WTC11 (cell line): Measurements from ENCODE around the gene NUDT14. TPM values are rescaled to one million over a fixed set of nuclear protein-coding genes. Genes with fewer than 3 reads are reported as not detected.

Experiments used
- ATAC-seq: fragments of 200-7000 bp; cut with Tn5 transposase; 2 replicates; pipeline ENCODE4 v1.10.0; 2021; ENCODE audit warnings: mild to moderate bottlenecking, moderate library complexity
- CTCF ChIA-PET: fragments of 300-600 bp; sonication (Branson Sonifier 250); formaldehyde crosslinking; loops from one replicate; lab custom pipeline; 2021; ENCODE audit warnings: antibody characterized with exemption; lab: Charles Lee
- POLR2A ChIA-PET: fragments of 350-600 bp; sonication (Branson Sonifier 250); formaldehyde crosslinking; loops from one replicate; lab custom pipeline; 2021; ENCODE audit warnings: antibody characterized with exemption; lab: Charles Lee
- DNase-seq: peaks from one replicate; pipeline ENCODE4 v3.0.0; 2021; ENCODE audit warnings: low spot score
- H3K27ac Mint-ChIP-seq: 2 replicates; pipeline ENCODE4 v1.8.0; 2021; ENCODE audit warnings: mixed read lengths
- H3K27me3 Mint-ChIP-seq: 2 replicates; pipeline ENCODE4 v1.8.0; 2021; ENCODE audit warnings: low read depth, mild to moderate bottlenecking, moderate library complexity, mixed read lengths
- H3K36me3 Mint-ChIP-seq: 2 replicates; pipeline ENCODE4 v1.8.0; 2021; ENCODE audit warnings: mixed read lengths
- H3K4me1 Mint-ChIP-seq: 2 replicates; pipeline ENCODE4 v1.8.0; 2022; ENCODE audit warnings: mixed read lengths
- H3K4me3 Mint-ChIP-seq: 2 replicates; pipeline ENCODE4 v1.8.0; 2021; ENCODE audit warnings: mild to moderate bottlenecking, moderate library complexity, mixed read lengths
- H3K9me3 Mint-ChIP-seq: 2 replicates; pipeline ENCODE4 v1.8.0; 2021; ENCODE audit warnings: mixed read lengths
- E2F4 ChIP-seq: sonication (generic); formaldehyde crosslinking; IDR thresholded peaks from 2 replicates; pipeline ENCODE4 v1.8.1; 2022; ENCODE audit warnings: low read depth, mild to moderate bottlenecking, moderate library complexity, missing genetic modification reagents, borderline replicate concordance
- ELF4 ChIP-seq: sonication (generic); formaldehyde crosslinking; IDR thresholded peaks from 2 replicates; pipeline ENCODE4 v1.8.1; 2022; ENCODE audit warnings: low read depth, mild to moderate bottlenecking, moderate library complexity, missing genetic modification reagents
- EMX1 ChIP-seq: fragments of 250-450 bp; sonication (Bioruptor Pico); IDR thresholded peaks from 2 replicates; pipeline ENCODE4 v1.8.0; 2021; ENCODE audit warnings: mild to moderate bottlenecking
- ESRRA ChIP-seq: sonication (generic); formaldehyde crosslinking; IDR thresholded peaks from 2 replicates; pipeline ENCODE4 v1.8.1; 2022; ENCODE audit warnings: mild to moderate bottlenecking, missing genetic modification reagents, borderline replicate concordance
- FOXK1 ChIP-seq: sonication (generic); formaldehyde crosslinking; IDR thresholded peaks from 2 replicates; pipeline ENCODE4 v1.8.0; 2022; ENCODE audit warnings: mild to moderate bottlenecking, moderate library complexity, missing genetic modification reagents
- HMGXB4 ChIP-seq: sonication (generic); formaldehyde crosslinking; IDR thresholded peaks from 2 replicates; pipeline ENCODE4 v1.8.1; 2023; ENCODE audit warnings: mild to moderate bottlenecking, moderate library complexity, missing genetic modification reagents
- JAZF1 ChIP-seq: fragments of 250-450 bp; sonication (Bioruptor Pico); IDR thresholded peaks from 2 replicates; pipeline ENCODE4 v1.9.0; 2021; ENCODE audit warnings: moderate library complexity, mild to moderate bottlenecking, inconsistent platforms
- NR2C2 ChIP-seq: sonication (generic); formaldehyde crosslinking; IDR thresholded peaks from 2 replicates; pipeline ENCODE4 v1.8.0; 2022; ENCODE audit warnings: mild to moderate bottlenecking, missing genetic modification reagents
- PRRX2 ChIP-seq: fragments of 250-450 bp; sonication (Bioruptor Pico); IDR thresholded peaks from 2 replicates; pipeline ENCODE4 v1.8.0; 2021; ENCODE audit warnings: mild to moderate bottlenecking
- ZBTB21 ChIP-seq: sonication (generic); formaldehyde crosslinking; IDR thresholded peaks from 2 replicates; pipeline ENCODE4 v1.8.1; 2023; ENCODE audit warnings: mild to moderate bottlenecking, missing genetic modification reagents, borderline replicate concordance
- ZBTB43 ChIP-seq: sonication (generic); formaldehyde crosslinking; IDR thresholded peaks from 2 replicates; pipeline ENCODE4 v1.8.1; 2023; ENCODE audit warnings: mild to moderate bottlenecking, missing genetic modification reagents
- ZMAT4 ChIP-seq: fragments of 250-450 bp; sonication (Bioruptor Pico); IDR thresholded peaks from 2 replicates; pipeline ENCODE4 v1.9.0; 2021; ENCODE audit warnings: mild to moderate bottlenecking
- ZNF219 ChIP-seq: sonication (generic); formaldehyde crosslinking; IDR thresholded peaks from 2 replicates; pipeline ENCODE4 v1.8.0; 2023; ENCODE audit warnings: missing genetic modification reagents, mild to moderate bottlenecking, borderline replicate concordance
- ZNF232 ChIP-seq: sonication (generic); formaldehyde crosslinking; IDR thresholded peaks from 2 replicates; pipeline ENCODE4 v1.8.0; 2022; ENCODE audit warnings: mild to moderate bottlenecking, missing genetic modification reagents
- ZNF423 ChIP-seq: fragments of 250-450 bp; sonication (Bioruptor Pico); IDR thresholded peaks from 2 replicates; pipeline ENCODE4 v2.1.2; 2022; ENCODE audit warnings: mild to moderate bottlenecking, moderate library complexity
- total RNA-seq: library from RNA; stranded (reverse); gene quantifications from 3 replicates; pipeline ENCODE4 v1.2.3, GENCODE V29; 2021
- TF ChIP-seq, protein P1 (sequence below): fragments of 250-450 bp; sonication (Bioruptor Pico); IDR thresholded peaks from 2 replicates; pipeline ENCODE4 v1.9.0; 2021; ENCODE audit warnings: moderate library complexity, mild to moderate bottlenecking, inconsistent platforms, borderline replicate concordance
- TF ChIP-seq, protein P2 (sequence below): fragments of 250-450 bp; sonication (Bioruptor Pico); conservative IDR thresholded peaks from 2 replicates; pipeline ENCODE4 v1.9.0; 2021; ENCODE audit warnings: mild to moderate bottlenecking
- TF ChIP-seq, protein P3 (sequence below): sonication (generic); formaldehyde crosslinking; IDR thresholded peaks from 2 replicates; pipeline ENCODE4 v1.8.1; 2022; ENCODE audit warnings: missing genetic modification reagents, borderline replicate concordance

NUDT14 gene
- total RNA-seq, 1 experiment from 2014 or later = 35.4 TPM

DNA sequence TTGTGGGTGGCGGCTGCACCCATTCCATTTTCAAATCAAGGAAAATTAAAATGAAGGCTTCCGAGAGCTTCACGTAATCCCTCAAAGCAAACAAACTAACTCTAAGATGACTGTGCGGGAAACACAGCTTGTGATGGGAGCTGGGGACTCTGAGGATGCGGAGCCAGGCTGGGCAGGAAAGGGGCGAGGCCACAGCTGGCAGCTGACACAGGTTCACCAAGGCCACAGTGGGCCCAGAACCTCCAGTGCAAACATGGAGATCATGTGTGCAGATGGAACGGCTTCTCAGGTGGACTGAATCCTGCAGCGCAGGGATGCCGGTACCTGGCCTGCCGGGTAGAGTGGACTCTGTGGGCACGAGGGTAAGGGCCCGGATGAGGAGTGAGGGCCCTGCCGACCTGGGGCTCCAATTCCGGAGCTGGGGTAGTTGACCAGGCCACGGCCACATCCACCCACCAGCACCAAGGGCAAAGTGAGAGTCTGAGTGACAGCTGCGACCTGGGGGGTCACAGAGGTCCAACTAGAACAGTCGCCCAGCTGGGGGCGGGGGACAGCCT lies 48.1 kb upstream of the NUDT14 start (continued):
- TF ChIP-seq PRRX2 = no peak
- no peak for TF ChIP-seq NR2C2
- no peak for TF ChIP-seq ZNF423
- no peak for TF ChIP-seq ZNF219
- TF ChIP-seq, protein P1, sequence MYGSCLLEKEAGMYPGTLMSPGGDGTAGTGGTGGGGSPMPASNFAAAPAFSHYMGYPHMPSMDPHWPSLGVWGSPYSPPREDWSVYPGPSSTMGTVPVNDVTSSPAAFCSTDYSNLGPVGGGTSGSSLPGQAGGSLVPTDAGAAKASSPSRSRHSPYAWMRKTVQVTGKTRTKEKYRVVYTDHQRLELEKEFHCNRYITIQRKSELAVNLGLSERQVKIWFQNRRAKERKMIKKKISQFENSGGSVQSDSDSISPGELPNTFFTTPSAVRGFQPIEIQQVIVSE (CRISPR knock-in tag) = no peak
- no peak for TF ChIP-seq E2F4 (CRISPR knock-in tag)
- TF ChIP-seq JAZF1 (CRISPR knock-in tag) = no peak
- TF ChIP-seq, protein P2, sequence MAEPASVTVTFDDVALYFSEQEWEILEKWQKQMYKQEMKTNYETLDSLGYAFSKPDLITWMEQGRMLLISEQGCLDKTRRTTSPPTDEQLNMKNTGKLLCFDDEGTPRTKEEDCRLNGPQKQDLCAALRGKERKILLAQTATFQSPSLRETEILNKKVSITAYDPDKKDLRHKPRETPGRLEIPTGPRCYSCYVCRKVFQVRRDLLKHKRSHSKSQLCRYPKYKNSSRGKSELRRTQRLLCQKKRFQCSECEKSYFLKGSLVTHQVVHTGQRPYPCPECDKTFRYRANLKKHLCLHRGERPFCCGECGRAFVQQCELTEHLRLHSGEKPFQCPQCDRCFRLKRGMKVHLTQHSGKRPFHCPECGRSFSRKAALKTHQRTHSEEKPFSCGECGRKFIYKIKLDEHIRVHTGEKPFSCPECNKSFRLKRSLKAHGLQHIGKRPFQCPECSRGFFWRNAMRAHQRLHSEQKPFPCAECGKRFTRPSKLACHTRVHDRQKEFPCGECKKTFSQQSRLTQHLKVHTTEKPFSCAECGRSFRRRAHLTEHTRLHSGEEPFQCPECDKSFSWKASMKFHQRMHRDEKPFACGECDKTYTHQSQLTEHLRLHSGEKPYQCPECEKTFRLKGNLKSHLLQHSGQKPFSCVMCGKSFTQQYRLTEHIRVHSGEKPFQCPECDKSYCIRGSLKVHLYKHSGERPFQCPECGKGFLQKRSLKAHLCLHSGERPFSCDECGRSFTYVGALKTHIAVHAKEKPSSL (CRISPR knock-in tag) = no peak
- no peak for TF ChIP-seq HMGXB4

DNA sequence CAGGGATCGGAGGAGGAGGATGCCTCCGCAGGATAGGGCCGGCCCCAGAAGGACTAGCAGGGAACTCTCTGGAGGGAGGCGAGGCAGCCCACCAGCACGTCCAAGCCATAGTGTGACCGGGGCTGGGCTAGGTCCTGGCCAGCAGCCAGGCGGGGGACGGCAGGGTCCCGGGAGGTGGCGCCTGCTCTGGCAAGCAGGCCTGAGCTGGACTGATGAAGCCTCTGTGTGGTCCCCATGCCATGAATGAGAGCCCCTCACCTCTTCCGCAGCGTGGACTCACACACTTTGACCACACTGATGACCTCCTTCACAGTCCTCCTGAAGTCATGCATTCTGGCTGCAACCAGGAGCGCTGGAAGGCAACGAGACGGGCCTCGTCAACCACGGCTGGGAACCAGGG lies 47.5 kb upstream of the NUDT14 start:
- no peaks in the 10 kb centered on the region for H3K27me3 Mint-ChIP-seq
- no peak for ATAC-seq
- H3K9me3 Mint-ChIP-seq = no peaks in the 10 kb centered on the region
- H3K4me1 Mint-ChIP-seq = no peaks in the 10 kb centered on the region
- no peak overlapping the region for H3K4me3 Mint-ChIP-seq
- DNase-seq = no peak
- ChIA-PET CTCF (no interaction called here), POLR2A (no interaction called here)
- TF ChIP-seq NR2C2 = no peak
- no peak for TF ChIP-seq EMX1 (CRISPR knock-in tag)
- TF ChIP-seq, protein P3, sequence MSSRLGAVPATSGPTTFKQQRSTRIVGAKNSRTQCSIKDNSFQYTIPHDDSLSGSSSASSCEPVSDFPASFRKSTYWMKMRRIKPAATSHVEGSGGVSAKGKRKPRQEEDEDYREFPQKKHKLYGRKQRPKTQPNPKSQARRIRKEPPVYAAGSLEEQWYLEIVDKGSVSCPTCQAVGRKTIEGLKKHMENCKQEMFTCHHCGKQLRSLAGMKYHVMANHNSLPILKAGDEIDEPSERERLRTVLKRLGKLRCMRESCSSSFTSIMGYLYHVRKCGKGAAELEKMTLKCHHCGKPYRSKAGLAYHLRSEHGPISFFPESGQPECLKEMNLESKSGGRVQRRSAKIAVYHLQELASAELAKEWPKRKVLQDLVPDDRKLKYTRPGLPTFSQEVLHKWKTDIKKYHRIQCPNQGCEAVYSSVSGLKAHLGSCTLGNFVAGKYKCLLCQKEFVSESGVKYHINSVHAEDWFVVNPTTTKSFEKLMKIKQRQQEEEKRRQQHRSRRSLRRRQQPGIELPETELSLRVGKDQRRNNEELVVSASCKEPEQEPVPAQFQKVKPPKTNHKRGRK (CRISPR knock-in tag) = no peak
- TF ChIP-seq ZBTB43 (CRISPR knock-in tag) = no peak
- no peak for TF ChIP-seq ZMAT4 (CRISPR knock-in tag)
- TF ChIP-seq FOXK1 (CRISPR knock-in tag) = no peak
- TF ChIP-seq, protein P2 (CRISPR knock-in tag) = no peak
- no peak for TF ChIP-seq ZNF232 (CRISPR knock-in tag)
- no peak for TF ChIP-seq ZBTB21
- TF ChIP-seq ELF4 (CRISPR knock-in tag) = no peak
- no peak for TF ChIP-seq ESRRA
- H3K36me3 Mint-ChIP-seq = peaks cover 12% of the 10 kb centered on the region; the same call in 1 of the 2 replicates
- no peak overlapping the region for H3K27ac Mint-ChIP-seq
